Fibroblast of lung (primary cell): ENCODE data around the gene FAM184A. TPM values are rescaled to one million over a fixed set of nuclear protein-coding genes. Genes with fewer than 3 reads are reported as not detected.

Source experiments
- DNase-seq, 2 donors: peaks; one replicate each; pipeline versions ENCODE4 v3.0.0 to v3.0.0-alpha.2; 2010; ENCODE audit warnings: low read depth in 2 of 2
- H2AFZ ChIP-seq: 2 replicates; pipeline ENCODE4 v1.5.1; 2012; ENCODE audit warnings: low read length, control low read depth, inconsistent platforms
- H3K27ac ChIP-seq: 2 replicates; pipeline ENCODE4 v1.5.1; 2011; ENCODE audit warnings: low read length, control low read depth; ENCODE audit not compliant: insufficient read depth
- H3K27me3 ChIP-seq: 2 replicates; pipeline ENCODE4 v1.5.1; 2011; ENCODE audit warnings: mild to moderate bottlenecking, low read length; ENCODE audit not compliant: control insufficient read depth, insufficient read depth
- H3K36me3 ChIP-seq: 2 replicates; pipeline ENCODE4 v1.5.1; 2011; ENCODE audit warnings: low read length; ENCODE audit not compliant: control insufficient read depth, insufficient read depth
- H3K4me1 ChIP-seq: 2 replicates; pipeline ENCODE4 v1.5.1; 2011; ENCODE audit warnings: low read length; ENCODE audit not compliant: control insufficient read depth, insufficient read depth; ENCODE audit errors: extremely low read depth
- H3K4me2 ChIP-seq: 2 replicates; pipeline ENCODE4 v1.5.1; 2011; ENCODE audit warnings: low read length, control low read depth; ENCODE audit not compliant: insufficient read depth; ENCODE audit errors: extremely low read depth
- H3K4me3 ChIP-seq, 4 experiments: fragments of 200-600 bp in 1 of 4; sonication (generic) in 1 of 4; replicated peaks in 1 of 4; 2 replicates each; pipeline ENCODE4 v1.5.1; 2011 to 2016; ENCODE audit warnings: low read length in 4 of 4, low read depth in 3 of 4, mild to moderate bottlenecking in 3 of 4, control low read depth in 2 of 4, inconsistent platforms in 1 of 4, mixed read lengths in 1 of 4; ENCODE audit not compliant: insufficient read depth in 1 of 4; ENCODE audit errors: control extremely low read depth in 1 of 4
- H3K79me2 ChIP-seq: 2 replicates; pipeline ENCODE4 v1.5.1; 2012; ENCODE audit warnings: mild to moderate bottlenecking, low read length, inconsistent platforms; ENCODE audit not compliant: control insufficient read depth, insufficient read depth
- H3K9ac ChIP-seq: 2 replicates; pipeline ENCODE4 v1.5.1; 2011; ENCODE audit warnings: mild to moderate bottlenecking, low read length, control low read depth; ENCODE audit not compliant: insufficient read depth
- H3K9me3 ChIP-seq: 2 replicates; pipeline ENCODE4 v1.5.1; 2012; ENCODE audit warnings: low read depth, low read length; ENCODE audit not compliant: control insufficient read depth, insufficient read depth
- H4K20me1 ChIP-seq: 2 replicates; pipeline ENCODE4 v1.5.1; 2011; ENCODE audit warnings: low read length; ENCODE audit not compliant: control insufficient read depth, insufficient read depth; ENCODE audit errors: extremely low read depth
- EZH2 ChIP-seq: IDR thresholded peaks from 2 replicates; pipeline ENCODE4 v1.5.1; 2012; ENCODE audit warnings: low read length, control low read depth, mild to moderate bottlenecking; ENCODE audit errors: missing control alignments
- polyA plus RNA-seq, 2 donors: library from polyadenylated mRNA; depleted of rRNA in 1 of 2; stranded (reverse) in 1 of 2; unstranded in 1 of 2; fragments of >200 nt; gene quantifications; 2 replicates each; pipeline ENCODE4 v1.2.1, GENCODE V29; 2011 to 2012; ENCODE audit warnings: missing spikeins in 1 of 2
- total RNA-seq: library from RNA; depleted of rRNA; stranded (reverse); fragments of >200 nt; gene quantifications from 2 replicates; pipeline ENCODE4 v1.2.1, GENCODE V29; 2014
- TF ChIP-seq, protein P1 (sequence below), 2 donors: IDR thresholded peaks in 1 of 2; conservative IDR thresholded peaks in 1 of 2; 1 replicate in 1 of 2; 2 replicates in 1 of 2; pipeline ENCODE4 v1.5.1; 2011 to 2012; ENCODE audit warnings: low read length in 2 of 2, control low read depth in 1 of 2, inconsistent platforms in 1 of 2, low read depth in 1 of 2, mild to moderate bottlenecking in 1 of 2

The FAM184A gene
- total and polyA plus RNA-seq, 2 donors (not counting 1 experiment from before 2014, with no cell fraction given), result 0.09 to 1.7 TPM

DNA sequence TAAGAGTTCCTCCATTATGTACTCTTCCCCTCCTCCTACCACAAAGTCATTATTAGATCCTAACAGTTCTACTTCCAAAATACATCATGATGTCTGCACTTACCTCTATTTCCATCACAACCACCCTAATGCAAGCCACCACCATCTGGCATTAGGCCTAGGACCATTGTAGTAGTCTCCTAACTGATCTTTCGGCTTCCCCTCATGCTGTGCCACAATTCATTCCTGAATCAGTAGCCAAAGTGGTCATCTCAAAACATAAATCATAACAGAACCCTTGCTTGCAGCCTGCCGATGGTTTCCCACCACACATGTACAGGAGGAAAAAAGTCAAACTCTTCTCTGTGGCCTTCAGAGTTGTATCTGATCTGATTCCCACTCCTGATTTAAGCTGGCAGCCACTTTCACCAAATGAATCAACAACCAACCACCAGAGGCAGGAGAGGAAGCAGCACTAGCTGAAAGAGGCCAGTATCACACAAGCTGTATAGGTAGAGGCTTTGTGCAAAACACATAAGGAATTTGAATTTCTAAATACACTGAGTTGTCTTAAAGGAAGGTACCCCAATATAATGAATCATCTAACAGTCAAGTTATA lies 26.1 kb downstream of the FAM184A start:
- Histone ChIP-seq H3K79me2 (no peaks in the 10 kb centered on the region), H3K27me3 (no peaks in the 10 kb centered on the region), H3K27ac (no peak overlapping the region), H3K4me1 (no peaks in the 10 kb centered on the region), H4K20me1 (no peaks in the 10 kb centered on the region), H3K4me2 (no peak overlapping the region), H2AFZ (no peak overlapping the region), H3K4me3 (no peak overlapping the region), H3K9me3 (no peaks in the 10 kb centered on the region), H3K36me3 (no peaks in the 10 kb centered on the region), H3K9ac (no peak overlapping the region)
- DNase-seq, result no peak
- TF ChIP-seq, protein P1, sequence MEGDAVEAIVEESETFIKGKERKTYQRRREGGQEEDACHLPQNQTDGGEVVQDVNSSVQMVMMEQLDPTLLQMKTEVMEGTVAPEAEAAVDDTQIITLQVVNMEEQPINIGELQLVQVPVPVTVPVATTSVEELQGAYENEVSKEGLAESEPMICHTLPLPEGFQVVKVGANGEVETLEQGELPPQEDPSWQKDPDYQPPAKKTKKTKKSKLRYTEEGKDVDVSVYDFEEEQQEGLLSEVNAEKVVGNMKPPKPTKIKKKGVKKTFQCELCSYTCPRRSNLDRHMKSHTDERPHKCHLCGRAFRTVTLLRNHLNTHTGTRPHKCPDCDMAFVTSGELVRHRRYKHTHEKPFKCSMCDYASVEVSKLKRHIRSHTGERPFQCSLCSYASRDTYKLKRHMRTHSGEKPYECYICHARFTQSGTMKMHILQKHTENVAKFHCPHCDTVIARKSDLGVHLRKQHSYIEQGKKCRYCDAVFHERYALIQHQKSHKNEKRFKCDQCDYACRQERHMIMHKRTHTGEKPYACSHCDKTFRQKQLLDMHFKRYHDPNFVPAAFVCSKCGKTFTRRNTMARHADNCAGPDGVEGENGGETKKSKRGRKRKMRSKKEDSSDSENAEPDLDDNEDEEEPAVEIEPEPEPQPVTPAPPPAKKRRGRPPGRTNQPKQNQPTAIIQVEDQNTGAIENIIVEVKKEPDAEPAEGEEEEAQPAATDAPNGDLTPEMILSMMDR (conservative IDR thresholded peaks at IDR 0.05 in 1 of 2, IDR thresholded peaks at IDR 0.05 in 1 of 2; ENCODE audit: low read depth in 1 of 2, low read length in 2 of 2), result no peak
- TF ChIP-seq EZH2, result no peak

DNA sequence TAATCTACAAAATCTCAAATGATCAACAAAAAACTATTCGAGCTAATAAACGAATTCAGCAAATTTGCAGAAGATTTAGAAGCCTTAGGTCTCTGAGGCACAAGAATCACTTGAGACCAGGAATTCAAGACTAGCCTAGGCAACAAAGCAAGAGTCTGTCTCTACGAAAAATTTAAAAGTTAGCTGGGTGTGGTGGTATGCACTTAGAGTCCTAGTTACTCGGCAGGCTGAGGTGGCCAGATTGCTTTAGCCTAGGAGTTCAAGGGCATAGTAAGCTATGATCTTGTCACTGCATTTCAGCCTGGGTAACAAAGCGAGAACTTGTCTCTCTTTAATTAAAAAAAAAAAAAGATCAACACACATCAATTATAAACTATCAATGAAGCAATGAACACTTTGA lies 34.2 kb downstream of the FAM184A start:
- Histone ChIP-seq H3K27ac (no peak overlapping the region), H3K4me1 (no peaks in the 10 kb centered on the region), H3K9me3 (no peaks in the 10 kb centered on the region), H3K9ac (no peak overlapping the region), H4K20me1 (no peaks in the 10 kb centered on the region), H3K27me3 (no peaks in the 10 kb centered on the region), H3K4me2 (no peak overlapping the region), H3K79me2 (no peaks in the 10 kb centered on the region), H3K36me3 (no peaks in the 10 kb centered on the region), H3K4me3 (no peak overlapping the region), H2AFZ (no peak overlapping the region)
- no peak for DNase-seq
- TF ChIP-seq, protein P1 (conservative IDR thresholded peaks at IDR 0.05 in 1 of 2, IDR thresholded peaks at IDR 0.05 in 1 of 2; ENCODE audit: low read depth in 1 of 2, low read length in 2 of 2), result no peak
- no peak for TF ChIP-seq EZH2

DNA sequence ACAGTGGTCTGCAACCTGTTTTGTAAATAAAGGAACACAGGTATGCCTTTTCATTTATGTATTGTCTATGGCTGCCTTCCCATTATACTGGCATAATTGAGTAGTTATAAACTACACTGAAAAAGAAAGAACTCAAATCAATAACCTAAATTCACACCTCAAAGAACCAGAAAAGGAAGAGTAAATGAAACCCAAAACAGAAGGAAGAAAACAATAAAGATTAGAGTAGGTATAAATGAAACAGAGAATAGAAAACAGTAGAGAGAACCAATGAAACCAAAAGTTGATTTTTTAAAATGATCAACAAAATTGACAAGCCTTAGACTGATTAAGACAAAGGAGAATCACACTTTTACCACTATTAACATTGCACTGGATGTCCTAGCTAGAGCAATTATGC lies 34.7 kb downstream of the FAM184A start:
- Histone ChIP-seq H4K20me1 (no peaks in the 10 kb centered on the region), H3K79me2 (no peaks in the 10 kb centered on the region), H3K27ac (no peak overlapping the region), H3K4me2 (no peak overlapping the region), H3K36me3 (no peaks in the 10 kb centered on the region), H3K9ac (no peak overlapping the region), H2AFZ (no peak overlapping the region), H3K9me3 (no peaks in the 10 kb centered on the region), H3K4me1 (no peaks in the 10 kb centered on the region), H3K4me3 (no peak overlapping the region), H3K27me3 (no peaks in the 10 kb centered on the region)
- no peak for TF ChIP-seq EZH2
- TF ChIP-seq, protein P1 (conservative IDR thresholded peaks at IDR 0.05 in 1 of 2, IDR thresholded peaks at IDR 0.05 in 1 of 2; ENCODE audit: low read depth in 1 of 2, low read length in 2 of 2), result no peak
- no peak for DNase-seq
